Peyer's patch (tissue), 4 donors: ENCODE data around the gene EIF2S3B. TPM values are rescaled to one million over a fixed set of nuclear protein-coding genes. Genes with fewer than 3 reads are reported as not detected.

Experiments
- DNase-seq, 3 donors: peaks; one replicate each; pipeline ENCODE4 v3.0.0-alpha.2; 2017 to 2019
- H3K27ac ChIP-seq, 4 donors: fragments of 200-600 bp; sonication (generic); one replicate each; pipeline ENCODE4 v1.5.1; 2016 to 2019
- H3K27me3 ChIP-seq, 2 donors: fragments of 200-600 bp; sonication (generic); one replicate each; pipeline ENCODE4 v1.5.1; 2019
- H3K36me3 ChIP-seq, 3 donors: fragments of 200-600 bp; sonication (generic); one replicate each; pipeline ENCODE4 v1.5.1; 2016 to 2019
- H3K4me1 ChIP-seq, 4 donors: fragments of 200-600 bp; sonication (generic); one replicate each; pipeline ENCODE4 v1.5.1; 2016 to 2019
- H3K4me3 ChIP-seq, 4 donors: fragments of 200-600 bp; sonication (generic); 1 replicate in 3 of 4; 2 replicates in 1 of 4; pipeline ENCODE4 v1.5.1; 2016 to 2019; ENCODE audit warnings: mild to moderate bottlenecking in 1 of 4
- H3K9me3 ChIP-seq, 4 donors: fragments of 200-600 bp; sonication (generic); one replicate each; pipeline ENCODE4 v1.5.1; 2016 to 2019; ENCODE audit warnings: mild to moderate bottlenecking in 1 of 4
- POLR2A ChIP-seq, 2 donors: fragments of 450-650 bp; IDR thresholded peaks; one replicate each; pipeline ENCODE4 v1.5.1; 2017; ENCODE audit warnings: antibody characterized with exemption in 2 of 2, mild to moderate bottlenecking in 2 of 2, moderate library complexity in 2 of 2
- total RNA-seq, 4 donors: library from RNA; depleted of rRNA; stranded (reverse); fragments of >200 nt; gene quantifications; one replicate each; pipeline ENCODE4 v1.1.0, GENCODE V29; 2016
- TF ChIP-seq, protein P1 (sequence below), 6 experiments: fragments of 450-650 bp in 4 of 6; fragments of 200-600 bp in 2 of 6; sonication (generic) in 1 of 6; IDR thresholded peaks; one replicate each; pipeline ENCODE4 v1.5.1; 2017 to 2019; ENCODE audit warnings: antibody characterized with exemption in 6 of 6, mild to moderate bottlenecking in 3 of 6, moderate library complexity in 1 of 6

EIF2S3B gene
- total RNA-seq, 4 donors from 2014 or later, result 1.5 to 1.7 TPM; not detected in 2

- H3K27me3 ChIP-seq, result no peaks in the 10 kb centered on the region
Measured at GRCh38 chr12:10540776-10541205, 35.1 kb downstream of the EIF2S3B start.

GRCh38 chr12:10543499-10543898 lies 37.8 kb downstream of the EIF2S3B start:
- TF ChIP-seq, protein P1, sequence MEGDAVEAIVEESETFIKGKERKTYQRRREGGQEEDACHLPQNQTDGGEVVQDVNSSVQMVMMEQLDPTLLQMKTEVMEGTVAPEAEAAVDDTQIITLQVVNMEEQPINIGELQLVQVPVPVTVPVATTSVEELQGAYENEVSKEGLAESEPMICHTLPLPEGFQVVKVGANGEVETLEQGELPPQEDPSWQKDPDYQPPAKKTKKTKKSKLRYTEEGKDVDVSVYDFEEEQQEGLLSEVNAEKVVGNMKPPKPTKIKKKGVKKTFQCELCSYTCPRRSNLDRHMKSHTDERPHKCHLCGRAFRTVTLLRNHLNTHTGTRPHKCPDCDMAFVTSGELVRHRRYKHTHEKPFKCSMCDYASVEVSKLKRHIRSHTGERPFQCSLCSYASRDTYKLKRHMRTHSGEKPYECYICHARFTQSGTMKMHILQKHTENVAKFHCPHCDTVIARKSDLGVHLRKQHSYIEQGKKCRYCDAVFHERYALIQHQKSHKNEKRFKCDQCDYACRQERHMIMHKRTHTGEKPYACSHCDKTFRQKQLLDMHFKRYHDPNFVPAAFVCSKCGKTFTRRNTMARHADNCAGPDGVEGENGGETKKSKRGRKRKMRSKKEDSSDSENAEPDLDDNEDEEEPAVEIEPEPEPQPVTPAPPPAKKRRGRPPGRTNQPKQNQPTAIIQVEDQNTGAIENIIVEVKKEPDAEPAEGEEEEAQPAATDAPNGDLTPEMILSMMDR (IDR thresholded peaks at IDR 0.05), result no peak
- no peak for TF ChIP-seq POLR2A (IDR thresholded peaks at IDR 0.05)
- no peak overlapping the region for H3K4me3 ChIP-seq
- H3K36me3 ChIP-seq, result no peaks in the 10 kb centered on the region
- no peak overlapping the region for H3K27ac ChIP-seq
- H3K9me3 ChIP-seq, result no peaks in the 10 kb centered on the region
- H3K4me1 ChIP-seq, result no peaks in the 10 kb centered on the region
- no peaks in the 10 kb centered on the region for H3K27me3 ChIP-seq
- no peak for DNase-seq

More at GRCh38 chr12:10540776-10541205, 35.1 kb downstream of the EIF2S3B start:
- TF ChIP-seq, protein P1 (IDR thresholded peaks at IDR 0.05), result no peak
- TF ChIP-seq POLR2A (IDR thresholded peaks at IDR 0.05), result no peak
- Histone ChIP-seq H3K4me1 (no peaks in the 10 kb centered on the region), H3K27ac (no peak overlapping the region), H3K9me3 (no peaks in the 10 kb centered on the region), H3K4me3 (no peak overlapping the region), H3K36me3 (no peaks in the 10 kb centered on the region)
- no peak for DNase-seq

DNA sequence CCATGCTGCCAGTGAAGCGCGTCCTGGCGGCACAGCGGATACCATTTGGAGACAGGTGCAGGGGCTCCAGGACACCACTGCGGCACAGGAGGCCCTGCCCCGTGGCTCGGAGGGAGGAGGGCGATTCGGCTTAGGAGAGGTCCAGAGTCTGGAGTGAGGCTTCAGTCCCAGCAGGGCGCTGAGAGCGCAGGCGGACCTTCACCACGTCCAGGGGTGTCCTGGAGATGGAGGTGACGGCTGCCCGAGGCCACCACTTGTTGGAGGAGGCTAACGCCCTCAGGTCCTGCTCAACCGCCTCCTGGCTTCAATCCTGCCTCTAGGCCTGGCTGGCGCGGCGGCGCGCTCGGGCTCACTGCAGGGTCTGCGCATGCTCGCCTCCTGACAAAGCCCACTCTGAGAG lies 45.7 kb downstream of the EIF2S3B start:
- DNase-seq, result no peak
- no peaks in the 10 kb centered on the region for H3K9me3 ChIP-seq
- H3K4me3 ChIP-seq, result no peak overlapping the region
- no peaks in the 10 kb centered on the region for H3K4me1 ChIP-seq
- no peaks in the 10 kb centered on the region for H3K27me3 ChIP-seq
- no peak overlapping the region for H3K27ac ChIP-seq
- H3K36me3 ChIP-seq, result no peaks in the 10 kb centered on the region
- no peak for TF ChIP-seq POLR2A (IDR thresholded peaks at IDR 0.05)

GRCh38 chr12:10553148-10553547 lies 47.5 kb downstream of the EIF2S3B start:
- Histone ChIP-seq H3K4me1 (no peaks in the 10 kb centered on the region), H3K27ac (no peak overlapping the region), H3K27me3 (no peaks in the 10 kb centered on the region), H3K9me3 (no peaks in the 10 kb centered on the region), H3K4me3 (no peak overlapping the region), H3K36me3 (no peaks in the 10 kb centered on the region)
- no peak for DNase-seq
- TF ChIP-seq POLR2A (IDR thresholded peaks at IDR 0.05), result no peak
- TF ChIP-seq, protein P1 (IDR thresholded peaks at IDR 0.05), result no peak

GRCh38 chr12:10554228-10554755 lies 48.6 kb downstream of the EIF2S3B start:
- no peak for DNase-seq
- H3K4me1 ChIP-seq, result no peaks in the 10 kb centered on the region
- no peak overlapping the region for H3K4me3 ChIP-seq
- no peaks in the 10 kb centered on the region for H3K27me3 ChIP-seq
- H3K27ac ChIP-seq, result peak overlapping the region in 1 of 4 donors; percentile 9
- H3K9me3 ChIP-seq, result no peaks in the 10 kb centered on the region
- TF ChIP-seq, protein P1 (IDR thresholded peaks at IDR 0.05), result no peak
- no peak for TF ChIP-seq POLR2A (IDR thresholded peaks at IDR 0.05)
- no peaks in the 10 kb centered on the region for H3K36me3 ChIP-seq

DNA sequence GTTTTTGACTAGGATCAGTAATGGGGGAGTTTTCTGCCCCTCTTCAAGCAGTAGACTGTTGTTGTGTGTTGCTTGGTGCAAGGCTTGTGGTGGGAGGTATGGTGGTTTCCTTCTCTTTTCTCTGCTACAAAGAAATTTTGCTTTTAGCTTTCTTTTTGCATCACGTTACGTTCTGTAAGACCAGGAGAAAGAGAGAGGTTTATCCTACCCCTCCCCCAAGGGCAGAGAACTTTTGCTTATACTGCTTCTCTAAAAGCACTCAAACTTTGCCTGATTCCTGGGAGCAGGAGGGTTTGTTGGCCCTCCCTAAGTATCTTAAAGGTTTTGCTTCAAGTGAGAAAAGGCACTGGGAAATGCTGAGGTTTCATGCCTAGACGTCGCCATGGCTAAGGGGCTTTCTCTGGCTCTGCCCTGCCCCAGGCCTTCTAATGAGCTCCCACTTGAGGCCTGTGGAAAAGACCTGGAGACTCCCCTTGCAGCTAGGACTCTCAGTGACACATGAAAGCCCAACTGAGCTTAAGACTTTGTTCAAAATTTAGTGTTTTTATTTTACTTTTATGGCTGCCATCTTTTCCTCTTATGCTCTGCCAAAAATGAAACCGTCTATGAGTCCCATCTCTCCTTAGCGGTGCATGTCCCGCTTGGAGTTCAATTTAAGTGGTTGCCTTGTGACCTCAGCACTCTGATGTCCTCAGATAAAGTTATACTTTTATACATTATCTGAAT lies 49.2 kb downstream of the EIF2S3B start:
- Histone ChIP-seq H3K9me3 (no peaks in the 10 kb centered on the region), H3K27ac (peak overlapping the region in 1 of 4 donors; percentile 17), H3K36me3 (no peaks in the 10 kb centered on the region), H3K4me1 (no peaks in the 10 kb centered on the region), H3K4me3 (no peak overlapping the region), H3K27me3 (no peaks in the 10 kb centered on the region)
- TF ChIP-seq POLR2A (IDR thresholded peaks at IDR 0.05), result no peak
- TF ChIP-seq, protein P1 (IDR thresholded peaks at IDR 0.05), result no peak
- no peak for DNase-seq
